BE2C (cell line): Measurements from ENCODE around the gene NHP2.

Experiments
- DNase-seq: peaks from one replicate; pipeline ENCODE4 v3.0.0-alpha.2; 2020
- H3K27me3 ChIP-seq: fragments of 250-450 bp; sonication (Bioruptor Pico); 2 replicates; pipeline ENCODE4 v1.5.1; 2020; ENCODE audit warnings: mild to moderate bottlenecking
- H3K36me3 ChIP-seq: fragments of 250-450 bp; sonication (Bioruptor Pico); 2 replicates; pipeline ENCODE4 v1.5.1; 2020; ENCODE audit warnings: mild to moderate bottlenecking
- H3K4me1 ChIP-seq: fragments of 250-450 bp; sonication (Bioruptor Pico); 2 replicates; pipeline ENCODE4 v1.5.1; 2020
- H3K4me3 ChIP-seq: 2 replicates; pipeline ENCODE4 v1.5.1; 2011; ENCODE audit warnings: low read depth, low read length
- H3K9me3 ChIP-seq: fragments of 250-450 bp; sonication (Bioruptor Pico); 2 replicates; pipeline ENCODE4 v1.5.1; 2020
- TF ChIP-seq, protein P1 (sequence below): IDR thresholded peaks from 2 replicates; pipeline ENCODE4 v1.5.1; 2012; ENCODE audit warnings: mild to moderate bottlenecking, low read depth, low read length

The NHP2 gene

GRCh38 chr5:178143901-178144300, 9.8 kb downstream of the NHP2 start:
- no peaks in the 10 kb centered on the region for H3K4me1 ChIP-seq
- H3K4me3 ChIP-seq, result no peak overlapping the region
- TF ChIP-seq, protein P1, sequence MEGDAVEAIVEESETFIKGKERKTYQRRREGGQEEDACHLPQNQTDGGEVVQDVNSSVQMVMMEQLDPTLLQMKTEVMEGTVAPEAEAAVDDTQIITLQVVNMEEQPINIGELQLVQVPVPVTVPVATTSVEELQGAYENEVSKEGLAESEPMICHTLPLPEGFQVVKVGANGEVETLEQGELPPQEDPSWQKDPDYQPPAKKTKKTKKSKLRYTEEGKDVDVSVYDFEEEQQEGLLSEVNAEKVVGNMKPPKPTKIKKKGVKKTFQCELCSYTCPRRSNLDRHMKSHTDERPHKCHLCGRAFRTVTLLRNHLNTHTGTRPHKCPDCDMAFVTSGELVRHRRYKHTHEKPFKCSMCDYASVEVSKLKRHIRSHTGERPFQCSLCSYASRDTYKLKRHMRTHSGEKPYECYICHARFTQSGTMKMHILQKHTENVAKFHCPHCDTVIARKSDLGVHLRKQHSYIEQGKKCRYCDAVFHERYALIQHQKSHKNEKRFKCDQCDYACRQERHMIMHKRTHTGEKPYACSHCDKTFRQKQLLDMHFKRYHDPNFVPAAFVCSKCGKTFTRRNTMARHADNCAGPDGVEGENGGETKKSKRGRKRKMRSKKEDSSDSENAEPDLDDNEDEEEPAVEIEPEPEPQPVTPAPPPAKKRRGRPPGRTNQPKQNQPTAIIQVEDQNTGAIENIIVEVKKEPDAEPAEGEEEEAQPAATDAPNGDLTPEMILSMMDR, result no peak
- no peaks in the 10 kb centered on the region for H3K27me3 ChIP-seq
- H3K36me3 ChIP-seq, result peaks cover 75% of the 10 kb centered on the region
- DNase-seq, result no peak
- H3K9me3 ChIP-seq, result no peaks in the 10 kb centered on the region

DNA sequence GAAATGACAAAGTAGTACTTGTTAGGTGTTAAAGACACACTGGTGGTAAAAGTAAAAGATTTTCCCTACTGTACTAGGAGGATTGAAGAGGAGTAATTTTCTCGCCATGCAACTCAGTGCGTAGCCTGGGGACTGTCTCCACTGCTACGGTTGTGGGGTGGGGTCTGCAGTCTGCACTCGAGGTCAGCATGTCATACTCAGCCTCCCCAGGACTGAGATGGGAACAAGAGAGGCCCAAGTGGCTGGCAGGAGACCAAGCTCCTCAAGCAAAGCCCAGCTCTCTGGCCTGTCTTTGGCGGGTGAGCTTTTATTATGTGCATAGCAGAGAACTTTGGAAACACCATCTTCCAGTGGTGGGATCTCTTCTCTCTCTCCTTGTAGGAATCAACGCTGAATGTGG, 10.4 kb downstream of the NHP2 start:
- Histone ChIP-seq H3K36me3 (peaks cover 75% of the 10 kb centered on the region), H3K4me1 (no peaks in the 10 kb centered on the region), H3K9me3 (no peaks in the 10 kb centered on the region), H3K27me3 (no peaks in the 10 kb centered on the region), H3K4me3 (no peak overlapping the region)
- no peak for DNase-seq
- TF ChIP-seq, protein P1, result no peak

GRCh38 chr5:178142642-178143041, 11.0 kb downstream of the NHP2 start:
- TF ChIP-seq, protein P1, result no peak
- DNase-seq, result no peak
- no peaks in the 10 kb centered on the region for H3K9me3 ChIP-seq
- H3K36me3 ChIP-seq, result peaks cover 75% of the 10 kb centered on the region
- H3K27me3 ChIP-seq, result no peaks in the 10 kb centered on the region
- H3K4me1 ChIP-seq, result no peaks in the 10 kb centered on the region
- H3K4me3 ChIP-seq, result no peak overlapping the region

DNA sequence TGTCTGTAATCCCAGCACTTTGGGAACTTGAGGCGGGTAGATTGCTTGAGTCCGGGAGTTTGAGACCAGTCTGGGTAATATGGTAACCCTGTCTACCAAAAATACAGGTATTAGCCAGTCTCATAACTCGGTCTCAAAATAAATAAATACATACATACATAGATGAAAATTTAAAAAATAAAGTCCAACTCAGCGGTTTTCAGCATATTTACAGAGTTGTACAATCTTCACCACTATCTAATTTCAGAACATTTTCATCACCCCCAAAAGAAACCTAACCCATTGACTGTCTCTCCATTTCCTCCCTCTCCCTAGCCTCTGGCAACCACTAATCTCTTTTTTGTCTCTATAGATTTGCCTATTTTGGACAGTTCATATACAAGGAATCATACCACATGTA, 12.1 kb downstream of the NHP2 start:
- Histone ChIP-seq H3K36me3 (peaks cover 67% of the 10 kb centered on the region), H3K9me3 (no peaks in the 10 kb centered on the region), H3K27me3 (no peaks in the 10 kb centered on the region), H3K4me3 (no peak overlapping the region), H3K4me1 (no peaks in the 10 kb centered on the region)
- TF ChIP-seq, protein P1, result no peak
- no peak for DNase-seq

DNA sequence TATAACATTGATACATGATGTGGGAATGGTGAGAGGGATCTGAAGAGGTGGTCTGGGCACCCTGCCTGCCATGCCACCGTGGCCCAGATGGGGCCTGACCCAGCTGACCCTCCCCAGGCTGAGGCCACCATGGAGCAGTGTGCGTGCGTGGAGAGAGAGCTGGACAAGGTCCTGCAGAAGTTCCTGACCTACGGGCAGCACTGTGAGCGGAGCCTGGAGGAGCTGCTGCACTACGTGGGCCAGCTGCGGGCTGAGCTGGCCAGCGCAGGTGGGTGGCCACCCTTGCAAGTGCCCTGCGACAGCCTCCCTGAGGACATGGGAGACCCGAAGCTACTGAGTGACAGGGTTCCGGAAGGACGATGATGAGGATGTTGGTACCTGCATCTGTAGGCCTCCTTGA, 15.7 kb downstream of the NHP2 start:
- no peaks in the 10 kb centered on the region for H3K4me1 ChIP-seq
- TF ChIP-seq, protein P1, result no peak
- DNase-seq, result no peak
- no peak overlapping the region for H3K4me3 ChIP-seq
- peaks cover 58% of the 10 kb centered on the region for H3K36me3 ChIP-seq
- no peaks in the 10 kb centered on the region for H3K27me3 ChIP-seq
- no peaks in the 10 kb centered on the region for H3K9me3 ChIP-seq

GRCh38 chr5:178136990-178137389, 16.7 kb downstream of the NHP2 start:
- H3K9me3 ChIP-seq, result no peaks in the 10 kb centered on the region
- H3K36me3 ChIP-seq, result peaks cover 48% of the 10 kb centered on the region
- H3K4me1 ChIP-seq, result no peaks in the 10 kb centered on the region
- DNase-seq, result no peak
- H3K27me3 ChIP-seq, result no peaks in the 10 kb centered on the region
- TF ChIP-seq, protein P1, result no peak
- no peak overlapping the region for H3K4me3 ChIP-seq
